ENCODE results near the gene ZBED5.
"Not testable (repeated sequence)": the region's sequence is repeated elsewhere in the genome, so short reads cannot be mapped to it uniquely, and the experiment has no call there.

The ZBED5 gene

GRCh38 chr11:10891151-10891720, 33.4 kb upstream of the ZBED5 start:
- TF ChIP-seq CTCF (conservative IDR thresholded peaks at IDR 0.05) (no peak), ZFX (IDR thresholded peaks at IDR 0.05) (no peak)
- no peak overlapping the region for H3K27ac ChIP-seq

- H3K27ac ChIP-seq, result not testable (repeated sequence)
Observed at GRCh38 chr11:10890083-10890482, 32.2 kb upstream of the ZBED5 start.

GRCh38 chr11:10887307-10887706, 29.5 kb upstream of the ZBED5 start:
- H3K27ac ChIP-seq, result no peak overlapping the region
- TF ChIP-seq CTCF (conservative IDR thresholded peaks at IDR 0.05) (no peak), ZFX (IDR thresholded peaks at IDR 0.05) (no peak)

GRCh38 chr11:10886652-10887250, 28.9 kb upstream of the ZBED5 start:
- TF ChIP-seq ZFX (IDR thresholded peaks at IDR 0.05) (no peak), CTCF (conservative IDR thresholded peaks at IDR 0.05) (no peak)
- no peak overlapping the region for H3K27ac ChIP-seq

- no peak overlapping the region for H3K27ac ChIP-seq
- TF ChIP-seq ZFX (IDR thresholded peaks at IDR 0.05) (no peak), CTCF (conservative IDR thresholded peaks at IDR 0.05) (no peak)
Observed at GRCh38 chr11:10885703-10886363, 28.0 kb upstream of the ZBED5 start.

GRCh38 chr11:10884292-10884691, 26.4 kb upstream of the ZBED5 start:
- not testable (repeated sequence) for H3K27ac ChIP-seq

GRCh38 chr11:10881892-10882291, 24.0 kb upstream of the ZBED5 start:
- H3K27ac ChIP-seq, result no peak overlapping the region
- TF ChIP-seq ZFX (IDR thresholded peaks at IDR 0.05) (no peak), CTCF (conservative IDR thresholded peaks at IDR 0.05) (no peak)

- no peak overlapping the region for H3K27ac ChIP-seq
- TF ChIP-seq ZFX (IDR thresholded peaks at IDR 0.05), result no peak
- peak; percentile 89 for TF ChIP-seq CTCF (conservative IDR thresholded peaks at IDR 0.05)
Observed at GRCh38 chr11:10878408-10879214, 20.8 kb upstream of the ZBED5 start.

All from C4-2B (cell line).